Measurements from ENCODE around the gene ARFGAP2.

DNA sequence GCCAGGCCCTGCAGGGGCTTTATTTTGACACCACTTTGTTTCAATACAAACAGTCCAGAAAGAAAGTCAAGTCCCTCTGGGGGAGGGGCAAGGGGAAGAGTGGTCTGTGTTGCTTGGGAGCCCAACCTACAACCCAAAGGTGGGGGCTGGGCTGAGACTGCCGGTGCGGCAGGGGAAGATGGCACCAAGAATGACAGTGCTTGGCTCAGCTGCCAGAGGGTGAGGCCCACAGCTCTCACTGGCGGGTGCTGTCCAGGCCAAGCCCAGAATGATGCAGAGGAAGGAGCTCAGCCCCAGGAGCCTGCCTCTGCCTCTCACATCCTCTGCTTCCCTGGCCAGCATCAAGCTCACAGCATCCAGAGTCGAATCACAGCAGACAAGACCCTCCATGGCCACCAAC lies 12.4 kb downstream of the ARFGAP2 start:
- TF ChIP-seq, protein P1, sequence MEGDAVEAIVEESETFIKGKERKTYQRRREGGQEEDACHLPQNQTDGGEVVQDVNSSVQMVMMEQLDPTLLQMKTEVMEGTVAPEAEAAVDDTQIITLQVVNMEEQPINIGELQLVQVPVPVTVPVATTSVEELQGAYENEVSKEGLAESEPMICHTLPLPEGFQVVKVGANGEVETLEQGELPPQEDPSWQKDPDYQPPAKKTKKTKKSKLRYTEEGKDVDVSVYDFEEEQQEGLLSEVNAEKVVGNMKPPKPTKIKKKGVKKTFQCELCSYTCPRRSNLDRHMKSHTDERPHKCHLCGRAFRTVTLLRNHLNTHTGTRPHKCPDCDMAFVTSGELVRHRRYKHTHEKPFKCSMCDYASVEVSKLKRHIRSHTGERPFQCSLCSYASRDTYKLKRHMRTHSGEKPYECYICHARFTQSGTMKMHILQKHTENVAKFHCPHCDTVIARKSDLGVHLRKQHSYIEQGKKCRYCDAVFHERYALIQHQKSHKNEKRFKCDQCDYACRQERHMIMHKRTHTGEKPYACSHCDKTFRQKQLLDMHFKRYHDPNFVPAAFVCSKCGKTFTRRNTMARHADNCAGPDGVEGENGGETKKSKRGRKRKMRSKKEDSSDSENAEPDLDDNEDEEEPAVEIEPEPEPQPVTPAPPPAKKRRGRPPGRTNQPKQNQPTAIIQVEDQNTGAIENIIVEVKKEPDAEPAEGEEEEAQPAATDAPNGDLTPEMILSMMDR (IDR thresholded peaks at IDR 0.05): no peak
- TF ChIP-seq, protein P2, sequence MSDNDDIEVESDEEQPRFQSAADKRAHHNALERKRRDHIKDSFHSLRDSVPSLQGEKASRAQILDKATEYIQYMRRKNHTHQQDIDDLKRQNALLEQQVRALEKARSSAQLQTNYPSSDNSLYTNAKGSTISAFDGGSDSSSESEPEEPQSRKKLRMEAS (IDR thresholded peaks at IDR 0.05; ENCODE audit: low read depth): no peak
- TF ChIP-seq, protein P3, sequence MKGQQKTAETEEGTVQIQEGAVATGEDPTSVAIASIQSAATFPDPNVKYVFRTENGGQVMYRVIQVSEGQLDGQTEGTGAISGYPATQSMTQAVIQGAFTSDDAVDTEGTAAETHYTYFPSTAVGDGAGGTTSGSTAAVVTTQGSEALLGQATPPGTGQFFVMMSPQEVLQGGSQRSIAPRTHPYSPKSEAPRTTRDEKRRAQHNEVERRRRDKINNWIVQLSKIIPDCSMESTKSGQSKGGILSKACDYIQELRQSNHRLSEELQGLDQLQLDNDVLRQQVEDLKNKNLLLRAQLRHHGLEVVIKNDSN (IDR thresholded peaks at IDR 0.05; ENCODE audit: borderline replicate concordance, low read depth): no peak
- TF ChIP-seq, protein P4, sequence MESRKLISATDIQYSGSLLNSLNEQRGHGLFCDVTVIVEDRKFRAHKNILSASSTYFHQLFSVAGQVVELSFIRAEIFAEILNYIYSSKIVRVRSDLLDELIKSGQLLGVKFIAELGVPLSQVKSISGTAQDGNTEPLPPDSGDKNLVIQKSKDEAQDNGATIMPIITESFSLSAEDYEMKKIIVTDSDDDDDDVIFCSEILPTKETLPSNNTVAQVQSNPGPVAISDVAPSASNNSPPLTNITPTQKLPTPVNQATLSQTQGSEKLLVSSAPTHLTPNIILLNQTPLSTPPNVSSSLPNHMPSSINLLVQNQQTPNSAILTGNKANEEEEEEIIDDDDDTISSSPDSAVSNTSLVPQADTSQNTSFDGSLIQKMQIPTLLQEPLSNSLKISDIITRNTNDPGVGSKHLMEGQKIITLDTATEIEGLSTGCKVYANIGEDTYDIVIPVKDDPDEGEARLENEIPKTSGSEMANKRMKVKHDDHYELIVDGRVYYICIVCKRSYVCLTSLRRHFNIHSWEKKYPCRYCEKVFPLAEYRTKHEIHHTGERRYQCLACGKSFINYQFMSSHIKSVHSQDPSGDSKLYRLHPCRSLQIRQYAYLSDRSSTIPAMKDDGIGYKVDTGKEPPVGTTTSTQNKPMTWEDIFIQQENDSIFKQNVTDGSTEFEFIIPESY (IDR thresholded peaks at IDR 0.05; ENCODE audit: borderline replicate concordance, low read depth): no peak
- TF ChIP-seq RCOR1 (IDR thresholded peaks at IDR 0.05; ENCODE audit: low read length) (no peak), EP300 (IDR thresholded peaks at IDR 0.05; ENCODE audit: borderline replicate concordance in 1 of 2, low read depth in 1 of 2, low read length in 1 of 2) (no peak), POLR2AphosphoS5 (IDR thresholded peaks at IDR 0.05; ENCODE audit: low read depth, low read length) (peak; percentile 9; the same call in 1 of the 2 replicates), RAD21 (IDR thresholded peaks at IDR 0.05; ENCODE audit: low read length) (no peak), ELF1 (IDR thresholded peaks at IDR 0.05) (no peak)
- TF ChIP-seq, protein P5, sequence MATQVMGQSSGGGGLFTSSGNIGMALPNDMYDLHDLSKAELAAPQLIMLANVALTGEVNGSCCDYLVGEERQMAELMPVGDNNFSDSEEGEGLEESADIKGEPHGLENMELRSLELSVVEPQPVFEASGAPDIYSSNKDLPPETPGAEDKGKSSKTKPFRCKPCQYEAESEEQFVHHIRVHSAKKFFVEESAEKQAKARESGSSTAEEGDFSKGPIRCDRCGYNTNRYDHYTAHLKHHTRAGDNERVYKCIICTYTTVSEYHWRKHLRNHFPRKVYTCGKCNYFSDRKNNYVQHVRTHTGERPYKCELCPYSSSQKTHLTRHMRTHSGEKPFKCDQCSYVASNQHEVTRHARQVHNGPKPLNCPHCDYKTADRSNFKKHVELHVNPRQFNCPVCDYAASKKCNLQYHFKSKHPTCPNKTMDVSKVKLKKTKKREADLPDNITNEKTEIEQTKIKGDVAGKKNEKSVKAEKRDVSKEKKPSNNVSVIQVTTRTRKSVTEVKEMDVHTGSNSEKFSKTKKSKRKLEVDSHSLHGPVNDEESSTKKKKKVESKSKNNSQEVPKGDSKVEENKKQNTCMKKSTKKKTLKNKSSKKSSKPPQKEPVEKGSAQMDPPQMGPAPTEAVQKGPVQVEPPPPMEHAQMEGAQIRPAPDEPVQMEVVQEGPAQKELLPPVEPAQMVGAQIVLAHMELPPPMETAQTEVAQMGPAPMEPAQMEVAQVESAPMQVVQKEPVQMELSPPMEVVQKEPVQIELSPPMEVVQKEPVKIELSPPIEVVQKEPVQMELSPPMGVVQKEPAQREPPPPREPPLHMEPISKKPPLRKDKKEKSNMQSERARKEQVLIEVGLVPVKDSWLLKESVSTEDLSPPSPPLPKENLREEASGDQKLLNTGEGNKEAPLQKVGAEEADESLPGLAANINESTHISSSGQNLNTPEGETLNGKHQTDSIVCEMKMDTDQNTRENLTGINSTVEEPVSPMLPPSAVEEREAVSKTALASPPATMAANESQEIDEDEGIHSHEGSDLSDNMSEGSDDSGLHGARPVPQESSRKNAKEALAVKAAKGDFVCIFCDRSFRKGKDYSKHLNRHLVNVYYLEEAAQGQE (IDR thresholded peaks at IDR 0.05; ENCODE audit: low read depth, low read length): no peak

Data from SK-N-SH (cell line).